Astrocyte of the spinal cord (primary cell): ENCODE results near the gene LAMB2.

Source experiments
- DNase-seq: peaks from one replicate; pipeline ENCODE4 v3.0.0; 2011; ENCODE audit warnings: low read depth, low spot score
- H3K4me3 ChIP-seq: 2 replicates; pipeline ENCODE4 v1.5.1; 2011; ENCODE audit warnings: low read depth, mild to moderate bottlenecking, low read length, moderate library complexity
- CTCF ChIP-seq: IDR thresholded peaks from 2 replicates; pipeline ENCODE4 v1.5.1; 2012; ENCODE audit warnings: low read depth, mild to moderate bottlenecking, low read length, inconsistent platforms
- in situ Hi-C: cut with HindIII; loops from 2 replicates; pipeline ENCODE4 v1.10.0; 2017; ENCODE audit warnings: low sequenced_read_pairs

Gene LAMB2

GRCh38 chr3:49122886-49123545, 9.8 kb downstream of the LAMB2 start:
- H3K4me3 ChIP-seq, result no peak overlapping the region
- in situ Hi-C loops, result no loop called here
- no peak for TF ChIP-seq CTCF

GRCh38 chr3:49122451-49122850, 10.4 kb downstream of the LAMB2 start:
- H3K4me3 ChIP-seq, result no peak overlapping the region
- TF ChIP-seq CTCF, result no peak
- DNase-seq, result no peak
- in situ Hi-C loops, result no loop called here

More at GRCh38 chr3:49122886-49123545, 9.8 kb downstream of the LAMB2 start:
- no peak for DNase-seq

- TF ChIP-seq CTCF, result no peak
- in situ Hi-C loops, result no loop called here
- DNase-seq, result no peak
- H3K4me3 ChIP-seq, result no peak overlapping the region
These were observed 10.8 kb downstream of the LAMB2 start for GRCh38 chr3:49122022-49122421.

GRCh38 chr3:49121132-49121736, 11.6 kb downstream of the LAMB2 start:
- peak overlapping the region; percentile 91 for H3K4me3 ChIP-seq
- in situ Hi-C loops, result no loop called here
- no peak for TF ChIP-seq CTCF
- DNase-seq, result no peak

- TF ChIP-seq CTCF, result no peak
- in situ Hi-C loops, result no loop called here
- DNase-seq, result peak; percentile 94
- peak within 1 kb of the TSS; percentile 91 for H3K4me3 ChIP-seq
These were observed 12.3 kb downstream of the LAMB2 start, which contains the start of gene USP19 for GRCh38 chr3:49120438-49121131. Gene USP19 (minus strand): TSS chr3:49120823. CDS start chr3:49119145, 1,678 bp downstream.

GRCh38 chr3:49120096-49120437, 12.8 kb downstream of the LAMB2 start:
- peak overlapping the region; percentile 91 for H3K4me3 ChIP-seq
- in situ Hi-C loops, result no loop called here
- DNase-seq, result no peak
- TF ChIP-seq CTCF, result no peak
